ENCODE measurements around the gene TIAM1. TPM values are rescaled to one million over a fixed set of nuclear protein-coding genes. Genes with fewer than 3 reads are reported as not detected.

Gene TIAM1
- total RNA-seq, 2 experiments from 2014 or later: 55.7 to 59.1 TPM

DNA sequence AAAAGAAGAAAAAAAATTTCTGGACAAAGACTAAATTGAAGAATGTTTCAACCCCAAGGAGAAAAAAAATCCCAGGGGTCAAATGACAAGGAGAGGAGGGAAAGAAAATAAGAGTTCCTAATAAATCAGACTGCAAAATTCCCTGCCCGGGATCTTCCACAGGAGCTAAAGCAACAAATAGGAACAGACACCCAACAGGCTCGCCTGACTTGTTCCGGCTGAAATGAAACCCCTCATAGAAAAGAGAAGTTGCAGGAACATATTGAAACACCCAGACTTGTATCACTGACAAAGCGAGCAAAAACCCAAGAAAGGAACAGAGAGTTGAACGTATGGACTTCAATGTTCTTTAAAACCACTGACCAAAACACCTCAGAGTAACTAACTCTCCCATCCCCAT lies 123.0 kb downstream of the TIAM1 start:
- H3K36me3 Mint-ChIP-seq (ENCODE audit: low read depth): peaks cover 19% of the 10 kb centered on the region
- DNase-seq: no peak
- H3K9me3 Mint-ChIP-seq: no peaks in the 10 kb centered on the region
- H3K27ac Mint-ChIP-seq: no peak overlapping the region
- ChIA-PET POLR2A (no interaction called here), CTCF (interaction anchor here (0.6 kb wide), 1 partner anchor 369 kb away, joined by 3 read pairs; no protein-coding TSS in a partner anchor)
- H3K4me1 Mint-ChIP-seq: no peaks in the 10 kb centered on the region
- H3K27me3 Mint-ChIP-seq: no peaks in the 10 kb centered on the region
- H3K4me3 Mint-ChIP-seq: no peak overlapping the region

GRCh38 chr21:31220575-31220974 lies 123.5 kb downstream of the TIAM1 start:
- POLR2A ChIA-PET: no interaction called here
- CTCF ChIA-PET: interaction anchor here (0.5 to 0.6 kb wide), 2 partner anchors 20 to 370 kb away, joined by 3 to 4 read pairs; no protein-coding TSS in a partner anchor

DNA sequence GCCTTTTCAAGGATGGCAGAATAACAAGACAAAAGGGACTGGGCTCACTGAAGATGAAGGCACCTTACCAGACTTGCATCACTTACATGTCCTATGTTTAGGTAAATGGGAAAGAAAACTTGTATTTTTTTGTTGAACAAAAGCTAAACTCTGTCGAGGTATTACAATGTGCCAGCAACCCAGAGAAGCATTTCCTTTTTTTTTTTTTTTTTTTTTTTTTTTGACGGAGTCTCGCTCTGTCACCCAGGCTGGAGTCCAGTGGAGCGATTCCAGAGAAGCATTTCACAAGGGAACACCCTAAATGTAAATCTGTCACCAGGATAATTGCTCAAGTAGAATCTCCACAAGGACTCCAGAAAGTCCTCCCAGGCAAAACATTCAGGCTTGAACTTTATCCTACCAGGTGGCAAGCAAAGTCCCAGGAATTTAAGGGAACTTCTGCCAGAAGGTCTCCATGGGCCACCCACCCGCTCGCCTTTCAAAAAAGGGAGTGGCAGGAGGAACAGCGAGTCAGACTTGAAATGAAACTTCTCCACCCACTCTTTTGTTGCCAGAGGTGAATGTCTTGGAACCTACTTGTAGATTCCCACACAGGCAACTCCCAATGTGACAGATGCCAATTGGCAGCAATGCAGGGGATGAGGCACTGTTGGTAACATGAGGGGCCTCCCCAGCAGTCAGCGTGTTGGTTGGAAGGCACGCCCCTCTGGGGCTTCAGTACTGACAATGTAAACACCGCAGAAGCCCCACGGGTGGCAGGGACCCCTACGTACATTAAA lies 125.0 kb downstream of the TIAM1 start:
- H3K27ac Mint-ChIP-seq: no peak overlapping the region
- ChIA-PET POLR2A (no interaction called here), CTCF (interaction anchor here (0.6 kb wide), 1 partner anchor 382 kb away, joined by 3 read pairs; no protein-coding TSS in a partner anchor)
- H3K4me3 Mint-ChIP-seq: no peak overlapping the region
- peaks cover 13% of the 10 kb centered on the region for H3K36me3 Mint-ChIP-seq (ENCODE audit: low read depth)
- H3K9me3 Mint-ChIP-seq: no peaks in the 10 kb centered on the region
- no peaks in the 10 kb centered on the region for H3K4me1 Mint-ChIP-seq
- no peaks in the 10 kb centered on the region for H3K27me3 Mint-ChIP-seq
- no peak for DNase-seq

More at GRCh38 chr21:31220575-31220974, 123.5 kb downstream of the TIAM1 start:
- DNase-seq: no peak
- Mint-ChIP-seq H3K27me3 (no peaks in the 10 kb centered on the region), H3K9me3 (no peaks in the 10 kb centered on the region), H3K4me1 (no peaks in the 10 kb centered on the region), H3K27ac (no peak overlapping the region), H3K4me3 (no peak overlapping the region), H3K36me3 (ENCODE audit: low read depth) (peaks cover 17% of the 10 kb centered on the region)

DNA sequence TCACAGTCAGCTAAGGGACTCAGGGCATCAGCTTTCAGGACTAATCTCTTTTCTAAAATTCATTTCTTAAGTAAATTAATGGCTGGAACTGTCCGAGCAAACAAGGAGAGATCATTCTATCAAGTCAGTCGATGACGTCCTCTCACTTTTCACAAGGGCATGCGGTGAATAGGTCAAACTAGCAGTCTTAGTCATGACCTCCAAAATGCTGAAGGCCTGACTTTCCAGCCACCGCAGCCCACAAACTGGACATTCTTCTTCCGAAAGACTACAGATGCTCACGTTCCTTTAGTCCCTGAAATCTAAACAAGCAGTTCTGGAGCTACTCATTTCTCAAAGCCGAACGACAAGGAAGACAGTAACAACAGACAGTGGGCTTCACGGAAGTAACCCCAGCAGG lies 127.9 kb downstream of the TIAM1 start:
- no peak for DNase-seq
- Mint-ChIP-seq H3K27ac (no peak overlapping the region), H3K27me3 (no peaks in the 10 kb centered on the region), H3K4me1 (no peaks in the 10 kb centered on the region), H3K36me3 (ENCODE audit: low read depth) (peaks cover 11% of the 10 kb centered on the region), H3K9me3 (no peaks in the 10 kb centered on the region), H3K4me3 (no peak overlapping the region)
- ChIA-PET POLR2A (no interaction called here), CTCF (interaction anchor here (1.4 kb wide), 1 partner anchor 14 kb away, joined by 3 read pairs; no protein-coding TSS in a partner anchor)

- POLR2A ChIA-PET: no interaction called here
- CTCF ChIA-PET: interaction anchor here (0.6 to 2.3 kb wide), 3 partner anchors 8 to 368 kb away, joined by 5 to 10 read pairs (median 6); no protein-coding TSS in a partner anchor
- Mint-ChIP-seq H3K27me3 (no peaks in the 10 kb centered on the region), H3K27ac (no peak overlapping the region), H3K36me3 (ENCODE audit: low read depth) (peaks cover 13% of the 10 kb centered on the region), H3K4me1 (no peaks in the 10 kb centered on the region), H3K4me3 (no peak overlapping the region), H3K9me3 (no peaks in the 10 kb centered on the region)
- DNase-seq: peak; percentile 24
Measured at GRCh38 chr21:31213787-31214186, 130.3 kb downstream of the TIAM1 start.

GRCh38 chr21:31211836-31212235 lies 132.2 kb downstream of the TIAM1 start:
- Mint-ChIP-seq H3K4me1 (no peaks in the 10 kb centered on the region), H3K27ac (no peak overlapping the region), H3K27me3 (no peaks in the 10 kb centered on the region), H3K36me3 (ENCODE audit: low read depth) (peaks cover 14% of the 10 kb centered on the region), H3K4me3 (no peak overlapping the region), H3K9me3 (no peaks in the 10 kb centered on the region)
- POLR2A ChIA-PET: no interaction called here
- no peak for DNase-seq
- CTCF ChIA-PET: no interaction called here

DNA sequence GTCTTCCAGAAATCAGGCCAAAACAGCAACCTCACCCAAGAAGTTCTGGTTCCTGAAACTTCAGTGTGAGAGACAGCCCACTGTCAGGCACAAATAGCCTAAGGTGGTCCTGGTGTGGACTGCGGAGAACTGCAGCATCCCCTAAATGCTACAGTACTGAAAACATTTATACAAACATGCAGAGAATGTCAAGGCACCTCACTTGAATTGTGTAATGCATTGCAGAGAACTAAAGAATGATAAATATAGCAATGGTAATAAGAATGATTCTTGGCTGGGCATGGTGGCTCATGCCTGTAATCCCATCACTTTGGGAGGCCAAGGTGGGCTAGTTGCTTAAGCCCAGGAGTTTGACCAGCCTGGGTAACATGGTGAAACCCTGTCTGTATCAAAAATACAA lies 138.6 kb downstream of the TIAM1 start:
- Mint-ChIP-seq H3K4me3 (no peak overlapping the region), H3K27me3 (no peaks in the 10 kb centered on the region), H3K27ac (no peak overlapping the region), H3K9me3 (no peaks in the 10 kb centered on the region), H3K4me1 (no peaks in the 10 kb centered on the region), H3K36me3 (ENCODE audit: low read depth) (peaks cover 9% of the 10 kb centered on the region)
- DNase-seq: no peak
- POLR2A ChIA-PET: no interaction called here
- CTCF ChIA-PET: interaction anchor here (1.4 kb wide), 1 partner anchor 354 kb away, joined by 4 read pairs; no protein-coding TSS in a partner anchor

DNA sequence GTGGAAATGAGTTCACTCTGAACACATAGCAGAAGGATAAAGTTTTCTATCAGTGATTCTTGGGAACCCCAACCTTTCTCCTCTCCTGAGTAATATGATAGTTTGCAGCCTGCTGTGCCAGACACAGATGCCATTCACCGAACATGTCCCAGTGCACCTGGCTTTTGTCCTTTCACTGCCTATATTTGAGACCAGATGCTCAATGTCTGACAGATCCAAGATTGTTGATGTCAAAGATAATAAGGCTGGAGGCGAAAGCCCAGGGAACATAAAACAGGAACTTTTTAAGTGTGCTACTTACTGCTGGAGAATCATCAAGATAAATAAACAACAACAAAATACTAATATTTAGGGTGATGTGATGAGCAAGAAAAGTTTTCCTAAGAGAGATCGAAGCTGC lies 139.3 kb downstream of the TIAM1 start:
- ChIA-PET CTCF (interaction anchor here (0.6 kb wide), 1 partner anchor 25 kb away, joined by 4 read pairs; no protein-coding TSS in a partner anchor), POLR2A (no interaction called here)

GRCh38 chr21:31203431-31204054 lies 140.5 kb downstream of the TIAM1 start:
- ChIA-PET POLR2A (no interaction called here), CTCF (no interaction called here)
- H3K27ac Mint-ChIP-seq: no peak overlapping the region
- H3K4me1 Mint-ChIP-seq: peaks cover 6% of the 10 kb centered on the region
- no peak for DNase-seq
- H3K4me3 Mint-ChIP-seq: no peak overlapping the region
- no peaks in the 10 kb centered on the region for H3K27me3 Mint-ChIP-seq
- peaks cover 7% of the 10 kb centered on the region for H3K36me3 Mint-ChIP-seq (ENCODE audit: low read depth)
- H3K9me3 Mint-ChIP-seq: no peaks in the 10 kb centered on the region

More for the DNA sequence above, 139.3 kb downstream of the TIAM1 start:
- no peak overlapping the region for H3K27ac Mint-ChIP-seq
- no peaks in the 10 kb centered on the region for H3K9me3 Mint-ChIP-seq
- peaks cover 8% of the 10 kb centered on the region for H3K36me3 Mint-ChIP-seq (ENCODE audit: low read depth)
- H3K27me3 Mint-ChIP-seq: no peaks in the 10 kb centered on the region
- H3K4me1 Mint-ChIP-seq: no peaks in the 10 kb centered on the region
- H3K4me3 Mint-ChIP-seq: no peak overlapping the region
- DNase-seq: no peak

DNA sequence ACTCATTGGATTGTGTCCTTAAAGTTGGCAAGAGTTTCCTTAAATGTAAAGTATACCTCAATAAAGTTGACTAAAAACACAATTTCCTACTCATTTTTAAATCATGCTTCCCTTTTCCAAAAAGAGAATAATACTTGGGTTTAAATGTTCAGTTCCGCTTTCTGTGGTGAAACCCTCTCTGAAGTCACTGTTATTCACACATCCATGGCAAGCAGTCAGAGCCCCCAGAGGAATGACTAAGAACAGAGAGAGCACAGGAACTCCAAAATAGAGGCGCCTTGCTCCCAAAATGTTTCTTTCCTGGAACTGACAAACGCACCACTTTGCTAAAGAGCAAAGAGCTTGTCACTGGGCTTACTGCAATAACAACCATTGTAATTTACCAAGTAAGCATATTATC lies 142.5 kb downstream of the TIAM1 start:
- ChIA-PET CTCF (interaction anchor here (0.8 to 1.4 kb wide), 3 partner anchors 56 to 379 kb away, joined by 3 to 7 read pairs (median 3); no protein-coding TSS in a partner anchor), POLR2A (no interaction called here)
- Mint-ChIP-seq H3K27me3 (no peaks in the 10 kb centered on the region), H3K36me3 (ENCODE audit: low read depth) (peaks cover 6% of the 10 kb centered on the region), H3K4me3 (no peak overlapping the region), H3K27ac (no peak overlapping the region), H3K9me3 (no peaks in the 10 kb centered on the region), H3K4me1 (peaks cover 20% of the 10 kb centered on the region)
- DNase-seq: no peak

DNA sequence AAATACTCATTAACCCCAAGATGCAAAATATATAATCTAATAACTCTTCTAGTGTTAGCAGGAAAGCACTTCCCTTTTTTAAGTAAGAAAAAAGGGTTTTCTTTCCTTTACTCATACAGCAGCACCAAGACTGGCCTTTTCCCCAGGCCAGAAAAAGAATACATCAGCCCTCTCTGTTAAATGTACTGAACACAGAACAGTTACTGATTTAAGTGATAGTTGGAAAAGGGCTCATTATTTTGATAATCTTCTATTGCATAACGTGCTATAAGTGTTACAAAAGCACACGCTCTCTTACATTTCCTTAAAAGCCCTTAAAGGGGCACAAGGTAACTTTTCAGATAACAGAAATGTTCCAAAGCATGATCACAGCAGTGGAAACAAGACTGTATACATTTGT lies 142.9 kb downstream of the TIAM1 start:
- POLR2A ChIA-PET: no interaction called here
- H3K27ac Mint-ChIP-seq: no peak overlapping the region
- H3K4me1 Mint-ChIP-seq: peaks cover 22% of the 10 kb centered on the region
- DNase-seq: no peak
- H3K27me3 Mint-ChIP-seq: no peaks in the 10 kb centered on the region
- CTCF ChIA-PET: interaction anchor here (1.4 kb wide), 1 partner anchor 56 kb away, joined by 3 read pairs; no protein-coding TSS in a partner anchor
- no peak overlapping the region for H3K4me3 Mint-ChIP-seq
- H3K9me3 Mint-ChIP-seq: no peaks in the 10 kb centered on the region
- peaks cover 6% of the 10 kb centered on the region for H3K36me3 Mint-ChIP-seq (ENCODE audit: low read depth)

GRCh38 chr21:31198575-31198974 lies 145.5 kb downstream of the TIAM1 start:
- peaks cover 40% of the 10 kb centered on the region for H3K4me1 Mint-ChIP-seq
- no peaks in the 10 kb centered on the region for H3K9me3 Mint-ChIP-seq
- CTCF ChIA-PET: interaction anchor here (0.7 to 1.9 kb wide), 6 partner anchors 10 to 360 kb away, joined by 3 to 4 read pairs (median 3); no protein-coding TSS in a partner anchor
- H3K27me3 Mint-ChIP-seq: no peaks in the 10 kb centered on the region
- peak; percentile 38 for DNase-seq
- H3K36me3 Mint-ChIP-seq (ENCODE audit: low read depth): peaks cover 21% of the 10 kb centered on the region
- H3K4me3 Mint-ChIP-seq: no peak overlapping the region
- POLR2A ChIA-PET: no interaction called here
- no peak overlapping the region for H3K27ac Mint-ChIP-seq

DNA sequence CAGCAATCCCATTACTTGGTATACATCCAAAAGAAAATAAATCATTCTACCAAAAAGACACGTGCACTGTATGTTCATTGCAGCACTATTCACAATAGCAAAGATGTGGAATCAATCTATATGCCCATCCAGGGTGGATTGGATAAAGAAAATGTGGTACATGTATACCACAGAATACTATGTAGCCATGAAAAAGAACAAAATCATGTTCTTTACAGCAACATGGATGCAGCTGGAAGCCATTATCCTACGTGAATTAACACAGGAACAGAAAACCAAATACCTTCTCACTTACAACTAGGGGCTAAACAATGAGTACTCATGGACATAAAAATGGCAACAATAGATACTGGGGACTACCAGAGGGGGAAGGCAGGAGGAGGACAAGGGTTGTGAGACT lies 147.3 kb downstream of the TIAM1 start:
- no peak overlapping the region for H3K27ac Mint-ChIP-seq
- H3K4me1 Mint-ChIP-seq: peaks cover 43% of the 10 kb centered on the region
- ChIA-PET CTCF (interaction anchor here (1.2 to 1.6 kb wide), 3 partner anchors 15 to 471 kb away, joined by 3 to 5 read pairs (median 5); no protein-coding TSS in a partner anchor), POLR2A (no interaction called here)
- no peaks in the 10 kb centered on the region for H3K9me3 Mint-ChIP-seq
- DNase-seq: no peak
- no peak overlapping the region for H3K4me3 Mint-ChIP-seq
- peaks cover 30% of the 10 kb centered on the region for H3K36me3 Mint-ChIP-seq (ENCODE audit: low read depth)
- H3K27me3 Mint-ChIP-seq: no peaks in the 10 kb centered on the region
